Measurements from ENCODE around the gene PAFAH2.

- TF ChIP-seq KDM5A (IDR thresholded peaks at IDR 0.05; ENCODE audit: low read length) (no peak), CHD2 (IDR thresholded peaks at IDR 0.05; ENCODE audit: low read length) (no peak), CEBPB (IDR thresholded peaks at IDR 0.05; ENCODE audit: low read depth, low read length) (no peak), CREB1 (IDR thresholded peaks at IDR 0.05) (no peak), NANOG (IDR thresholded peaks at IDR 0.05; ENCODE audit: insufficient read depth, low read depth, low read length, poor library complexity, severe bottlenecking) (no peak), EZH2 (IDR thresholded peaks at IDR 0.05; ENCODE audit: low read depth, low read length, severe bottlenecking) (no peak), KDM1A (IDR thresholded peaks at IDR 0.05; ENCODE audit: borderline replicate concordance, low read length) (no peak), SAP30 (IDR thresholded peaks at IDR 0.05; ENCODE audit: insufficient read depth, insufficient replicate concordance, low read length) (no peak), POLR2AphosphoS5 (IDR thresholded peaks at IDR 0.05; ENCODE audit: low read depth, low read length) (no peak), JUND (IDR thresholded peaks at IDR 0.05; ENCODE audit: low read length) (no peak), TEAD4 (IDR thresholded peaks at IDR 0.05; ENCODE audit: low read depth, low read length) (no peak), SP1 (IDR thresholded peaks at IDR 0.05; ENCODE audit: low read depth, low read length) (no peak), POLR2A (IDR thresholded peaks at IDR 0.05; ENCODE audit: control extremely low read depth in 1 of 2, low read depth in 2 of 2, low read length in 2 of 2) (no peak)
- TF ChIP-seq, protein P1, sequence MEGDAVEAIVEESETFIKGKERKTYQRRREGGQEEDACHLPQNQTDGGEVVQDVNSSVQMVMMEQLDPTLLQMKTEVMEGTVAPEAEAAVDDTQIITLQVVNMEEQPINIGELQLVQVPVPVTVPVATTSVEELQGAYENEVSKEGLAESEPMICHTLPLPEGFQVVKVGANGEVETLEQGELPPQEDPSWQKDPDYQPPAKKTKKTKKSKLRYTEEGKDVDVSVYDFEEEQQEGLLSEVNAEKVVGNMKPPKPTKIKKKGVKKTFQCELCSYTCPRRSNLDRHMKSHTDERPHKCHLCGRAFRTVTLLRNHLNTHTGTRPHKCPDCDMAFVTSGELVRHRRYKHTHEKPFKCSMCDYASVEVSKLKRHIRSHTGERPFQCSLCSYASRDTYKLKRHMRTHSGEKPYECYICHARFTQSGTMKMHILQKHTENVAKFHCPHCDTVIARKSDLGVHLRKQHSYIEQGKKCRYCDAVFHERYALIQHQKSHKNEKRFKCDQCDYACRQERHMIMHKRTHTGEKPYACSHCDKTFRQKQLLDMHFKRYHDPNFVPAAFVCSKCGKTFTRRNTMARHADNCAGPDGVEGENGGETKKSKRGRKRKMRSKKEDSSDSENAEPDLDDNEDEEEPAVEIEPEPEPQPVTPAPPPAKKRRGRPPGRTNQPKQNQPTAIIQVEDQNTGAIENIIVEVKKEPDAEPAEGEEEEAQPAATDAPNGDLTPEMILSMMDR (IDR thresholded peaks at IDR 0.05; ENCODE audit: control extremely low read depth in 1 of 3, insufficient read depth in 1 of 3, low read depth in 1 of 3, low read length in 3 of 3), result no peak
These were observed 12.7 kb downstream of the PAFAH2 start for GRCh38 chr1:25985171-25985570.

All from H1 (cell line).